GM12873 (cell line): Measurements from ENCODE around the gene CCL13.

Source experiments
- CTCF ChIP-seq: IDR thresholded peaks from 2 replicates; pipeline ENCODE4 v1.5.1; 2012; ENCODE audit warnings: low read depth, mild to moderate bottlenecking, moderate library complexity, low read length, control low read depth; ENCODE audit not compliant: insufficient read depth; ENCODE audit errors: missing control alignments

CCL13 gene

GRCh38 chr17:34356194-34356593 lies at the start of gene CCL13:
TSS of gene CCL13 (plus strand) at chr17:34356480. CDS start at chr17:34356527, 47 bp downstream.
- no peak for TF ChIP-seq CTCF

- no peak for TF ChIP-seq CTCF
Observed at GRCh38 chr17:34307110-34307509, 49.2 kb upstream of the CCL13 start.

GRCh38 chr17:34308371-34308770 lies 47.9 kb upstream of the CCL13 start:
- no peak for TF ChIP-seq CTCF

- no peak for TF ChIP-seq CTCF
Observed at GRCh38 chr17:34311291-34311690, 45.0 kb upstream of the CCL13 start.

- TF ChIP-seq CTCF = no peak
Observed at GRCh38 chr17:34312080-34312479, 44.2 kb upstream of the CCL13 start.

GRCh38 chr17:34313164-34313563 lies 43.1 kb upstream of the CCL13 start:
- TF ChIP-seq CTCF = no peak

GRCh38 chr17:34314279-34314678 lies 42.0 kb upstream of the CCL13 start:
- no peak for TF ChIP-seq CTCF
